ENCODE results near the gene FILIP1L.

FILIP1L gene

DNA sequence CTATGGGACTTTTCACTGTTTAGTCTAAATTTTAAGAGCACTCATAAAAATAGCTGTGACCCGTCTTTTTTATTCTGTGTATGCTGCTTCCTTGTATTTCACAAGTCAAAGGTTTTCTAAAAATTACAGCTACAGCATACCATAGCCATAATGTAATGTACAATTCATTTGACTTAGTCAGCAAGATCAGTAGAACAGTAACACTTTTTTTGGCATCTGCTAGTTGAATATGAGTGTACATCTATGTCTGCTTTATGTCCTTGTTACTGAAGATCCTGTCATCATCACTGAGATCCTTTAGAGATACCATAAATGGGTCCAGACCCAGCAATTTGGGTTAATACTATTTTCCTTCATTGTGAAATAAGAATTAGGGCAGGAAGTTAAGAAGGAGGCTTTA, 254.5 kb downstream of the FILIP1L start:
- Histone ChIP-seq H3F3A (ENCODE audit: low read depth) (no peaks in the 10 kb centered on the region), H3K4me3 (ENCODE audit: low read length, poor library complexity, severe bottlenecking) (no peak overlapping the region), H3K79me2 (ENCODE audit: insufficient read depth, low read length) (no peaks in the 10 kb centered on the region), H3K9me3 (ENCODE audit: insufficient read depth, low read depth, low read length) (no peaks in the 10 kb centered on the region), H3K4me1 (ENCODE audit: insufficient read depth, low read length, poor library complexity, severe bottlenecking) (no peaks in the 10 kb centered on the region), H2AFZ (ENCODE audit: low read length) (no peak overlapping the region), H3K27me3 (ENCODE audit: insufficient read depth, low read length, poor library complexity, severe bottlenecking) (no peaks in the 10 kb centered on the region), H3K9me2 (replicated peaks; ENCODE audit: low read depth, low read length) (no peaks in the 10 kb centered on the region), H3K36me3 (ENCODE audit: insufficient read depth, low read length) (no peaks in the 10 kb centered on the region), H4K20me1 (ENCODE audit: insufficient read depth, low read length, poor library complexity, severe bottlenecking) (no peaks in the 10 kb centered on the region), H3K9ac (ENCODE audit: low read depth, low read length, poor library complexity, severe bottlenecking) (no peak overlapping the region), H3K4me2 (ENCODE audit: low read depth, low read length, poor library complexity, severe bottlenecking) (no peak overlapping the region)
- TF ChIP-seq EZH2phosphoT487 (IDR thresholded peaks at IDR 0.05; ENCODE audit: borderline replicate concordance): no peak
- TF ChIP-seq, protein P1, sequence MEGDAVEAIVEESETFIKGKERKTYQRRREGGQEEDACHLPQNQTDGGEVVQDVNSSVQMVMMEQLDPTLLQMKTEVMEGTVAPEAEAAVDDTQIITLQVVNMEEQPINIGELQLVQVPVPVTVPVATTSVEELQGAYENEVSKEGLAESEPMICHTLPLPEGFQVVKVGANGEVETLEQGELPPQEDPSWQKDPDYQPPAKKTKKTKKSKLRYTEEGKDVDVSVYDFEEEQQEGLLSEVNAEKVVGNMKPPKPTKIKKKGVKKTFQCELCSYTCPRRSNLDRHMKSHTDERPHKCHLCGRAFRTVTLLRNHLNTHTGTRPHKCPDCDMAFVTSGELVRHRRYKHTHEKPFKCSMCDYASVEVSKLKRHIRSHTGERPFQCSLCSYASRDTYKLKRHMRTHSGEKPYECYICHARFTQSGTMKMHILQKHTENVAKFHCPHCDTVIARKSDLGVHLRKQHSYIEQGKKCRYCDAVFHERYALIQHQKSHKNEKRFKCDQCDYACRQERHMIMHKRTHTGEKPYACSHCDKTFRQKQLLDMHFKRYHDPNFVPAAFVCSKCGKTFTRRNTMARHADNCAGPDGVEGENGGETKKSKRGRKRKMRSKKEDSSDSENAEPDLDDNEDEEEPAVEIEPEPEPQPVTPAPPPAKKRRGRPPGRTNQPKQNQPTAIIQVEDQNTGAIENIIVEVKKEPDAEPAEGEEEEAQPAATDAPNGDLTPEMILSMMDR (conservative IDR thresholded peaks at IDR 0.05; ENCODE audit: low read length): no peak

DNA sequence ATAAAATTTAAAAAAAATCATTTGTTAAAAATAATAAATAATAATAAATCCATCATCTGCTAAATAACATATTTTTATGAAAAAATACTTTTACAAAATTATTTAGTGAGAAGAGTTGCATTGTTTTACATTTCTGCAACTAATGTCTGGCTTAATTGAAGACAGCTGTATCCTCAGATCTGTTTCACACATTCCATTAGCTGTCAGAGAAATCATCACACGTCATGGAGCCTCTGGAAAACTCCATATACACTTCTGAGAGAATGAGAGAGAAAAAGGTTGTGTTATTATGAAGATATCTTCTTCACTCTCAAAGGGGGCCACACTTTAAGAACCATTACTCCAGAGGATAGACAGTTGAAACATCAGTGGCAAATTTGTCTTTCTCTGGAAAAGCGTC, 255.8 kb downstream of the FILIP1L start:
- Histone ChIP-seq H4K20me1 (ENCODE audit: insufficient read depth, low read length, poor library complexity, severe bottlenecking) (no peaks in the 10 kb centered on the region), H3K4me2 (ENCODE audit: low read depth, low read length, poor library complexity, severe bottlenecking) (no peak overlapping the region), H3K9me3 (ENCODE audit: insufficient read depth, low read depth, low read length) (no peaks in the 10 kb centered on the region), H3K9me2 (replicated peaks; ENCODE audit: low read depth, low read length) (no peaks in the 10 kb centered on the region), H3K79me2 (ENCODE audit: insufficient read depth, low read length) (no peaks in the 10 kb centered on the region), H3K4me1 (ENCODE audit: insufficient read depth, low read length, poor library complexity, severe bottlenecking) (no peaks in the 10 kb centered on the region), H3K27me3 (ENCODE audit: insufficient read depth, low read length, poor library complexity, severe bottlenecking) (no peaks in the 10 kb centered on the region), H3K4me3 (ENCODE audit: low read length, poor library complexity, severe bottlenecking) (no peak overlapping the region), H2AFZ (ENCODE audit: low read length) (no peak overlapping the region), H3K36me3 (ENCODE audit: insufficient read depth, low read length) (no peaks in the 10 kb centered on the region), H3F3A (ENCODE audit: low read depth) (no peaks in the 10 kb centered on the region), H3K9ac (ENCODE audit: low read depth, low read length, poor library complexity, severe bottlenecking) (no peak overlapping the region)
- TF ChIP-seq, protein P1 (conservative IDR thresholded peaks at IDR 0.05; ENCODE audit: low read length): no peak
- TF ChIP-seq EZH2phosphoT487 (IDR thresholded peaks at IDR 0.05; ENCODE audit: borderline replicate concordance): no peak

DNA sequence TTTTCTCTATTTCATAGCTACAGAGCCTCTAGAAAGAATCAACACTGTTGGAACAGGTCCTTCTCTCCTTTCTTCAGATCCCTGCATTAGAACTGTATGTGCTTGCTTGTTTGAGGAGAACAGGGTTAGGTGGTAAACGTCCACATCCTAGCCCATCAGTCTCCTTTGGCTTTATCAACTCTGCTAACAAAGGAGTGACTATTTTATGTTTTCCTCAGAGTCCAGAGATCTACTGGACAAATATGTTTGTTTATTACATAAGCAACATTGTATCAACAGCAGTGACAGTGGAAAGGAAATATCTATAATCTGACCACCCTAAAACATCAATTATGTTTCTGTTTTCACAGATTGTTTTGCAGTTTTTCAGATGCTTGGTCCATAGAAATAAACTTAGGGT, 257.0 kb downstream of the FILIP1L start:
- Histone ChIP-seq H3K27me3 (ENCODE audit: insufficient read depth, low read length, poor library complexity, severe bottlenecking) (no peaks in the 10 kb centered on the region), H3K9me2 (replicated peaks; ENCODE audit: low read depth, low read length) (no peaks in the 10 kb centered on the region), H3K79me2 (ENCODE audit: insufficient read depth, low read length) (no peaks in the 10 kb centered on the region), H3K36me3 (ENCODE audit: insufficient read depth, low read length) (no peaks in the 10 kb centered on the region), H3F3A (ENCODE audit: low read depth) (no peaks in the 10 kb centered on the region), H3K9me3 (ENCODE audit: insufficient read depth, low read depth, low read length) (no peaks in the 10 kb centered on the region), H3K4me2 (ENCODE audit: low read depth, low read length, poor library complexity, severe bottlenecking) (no peak overlapping the region), H3K4me3 (ENCODE audit: low read length, poor library complexity, severe bottlenecking) (no peak overlapping the region), H3K4me1 (ENCODE audit: insufficient read depth, low read length, poor library complexity, severe bottlenecking) (no peaks in the 10 kb centered on the region), H3K9ac (ENCODE audit: low read depth, low read length, poor library complexity, severe bottlenecking) (no peak overlapping the region), H4K20me1 (ENCODE audit: insufficient read depth, low read length, poor library complexity, severe bottlenecking) (no peaks in the 10 kb centered on the region), H2AFZ (ENCODE audit: low read length) (no peak overlapping the region)
- no peak for TF ChIP-seq EZH2phosphoT487 (IDR thresholded peaks at IDR 0.05; ENCODE audit: borderline replicate concordance)
- TF ChIP-seq, protein P1 (conservative IDR thresholded peaks at IDR 0.05; ENCODE audit: low read length): no peak

Measured in Loucy (cell line).